GM19023 (cell line): ENCODE results near the gene SLC6A4.

ENCODE experiments used
- ATAC-seq: cut with Tn5 transposase; IDR thresholded peaks from one replicate; pipeline ENCODE4 v1.9.1; 2021; ENCODE audit warnings: mild to moderate bottlenecking, moderate library complexity; ENCODE audit not compliant: unreplicated experiment

SLC6A4 gene

GRCh38 chr17:30235386-30236296, at the start of gene SLC6A4:
SLC6A4 (minus strand) TSS chr17:30235697; CDS start chr17:30221958, 13,739 bp downstream.
- ATAC-seq: no peak

- no peak for ATAC-seq
Observed at GRCh38 chr17:30279156-30279555, 43.7 kb upstream of the SLC6A4 start.

GRCh38 chr17:30278032-30278431, 42.5 kb upstream of the SLC6A4 start:
- ATAC-seq: no peak

GRCh38 chr17:30275911-30276310, 40.4 kb upstream of the SLC6A4 start:
- ATAC-seq: no peak

GRCh38 chr17:30274887-30275286, 39.4 kb upstream of the SLC6A4 start:
- no peak for ATAC-seq

- no peak for ATAC-seq
Observed at GRCh38 chr17:30273373-30273772, 37.9 kb upstream of the SLC6A4 start.

- ATAC-seq: no peak
Observed at GRCh38 chr17:30271102-30271501, 35.6 kb upstream of the SLC6A4 start.

- no peak for ATAC-seq
Observed at GRCh38 chr17:30267625-30268024, 32.1 kb upstream of the SLC6A4 start.

GRCh38 chr17:30263552-30264333, 28.2 kb upstream of the SLC6A4 start:
- ATAC-seq: no peak

GRCh38 chr17:30256756-30257506, 21.4 kb upstream of the SLC6A4 start:
- ATAC-seq: no peak

GRCh38 chr17:30254150-30254549, 18.7 kb upstream of the SLC6A4 start:
- ATAC-seq: no peak

GRCh38 chr17:30253312-30253711, 17.8 kb upstream of the SLC6A4 start:
- no peak for ATAC-seq

GRCh38 chr17:30251931-30252330, 16.4 kb upstream of the SLC6A4 start:
- ATAC-seq: no peak

GRCh38 chr17:30249460-30249859, 14.0 kb upstream of the SLC6A4 start:
- ATAC-seq: no peak

- no peak for ATAC-seq
Observed at GRCh38 chr17:30248786-30249185, 13.3 kb upstream of the SLC6A4 start.

- no peak for ATAC-seq
Observed at GRCh38 chr17:30246460-30246859, 11.0 kb upstream of the SLC6A4 start.

- no peak for ATAC-seq
Observed at GRCh38 chr17:30244853-30245385, 9.4 kb upstream of the SLC6A4 start.

GRCh38 chr17:30243568-30243967, 8.1 kb upstream of the SLC6A4 start:
- no peak for ATAC-seq

- no peak for ATAC-seq
Observed at GRCh38 chr17:30243002-30243401, 7.5 kb upstream of the SLC6A4 start.

- ATAC-seq: no peak
Observed at GRCh38 chr17:30241051-30241450, 5.6 kb upstream of the SLC6A4 start.

- ATAC-seq: no peak
Observed at GRCh38 chr17:30240177-30240576, 4.7 kb upstream of the SLC6A4 start.
